ENCODE results near the gene HOXA11.

The HOXA11 gene

DNA sequence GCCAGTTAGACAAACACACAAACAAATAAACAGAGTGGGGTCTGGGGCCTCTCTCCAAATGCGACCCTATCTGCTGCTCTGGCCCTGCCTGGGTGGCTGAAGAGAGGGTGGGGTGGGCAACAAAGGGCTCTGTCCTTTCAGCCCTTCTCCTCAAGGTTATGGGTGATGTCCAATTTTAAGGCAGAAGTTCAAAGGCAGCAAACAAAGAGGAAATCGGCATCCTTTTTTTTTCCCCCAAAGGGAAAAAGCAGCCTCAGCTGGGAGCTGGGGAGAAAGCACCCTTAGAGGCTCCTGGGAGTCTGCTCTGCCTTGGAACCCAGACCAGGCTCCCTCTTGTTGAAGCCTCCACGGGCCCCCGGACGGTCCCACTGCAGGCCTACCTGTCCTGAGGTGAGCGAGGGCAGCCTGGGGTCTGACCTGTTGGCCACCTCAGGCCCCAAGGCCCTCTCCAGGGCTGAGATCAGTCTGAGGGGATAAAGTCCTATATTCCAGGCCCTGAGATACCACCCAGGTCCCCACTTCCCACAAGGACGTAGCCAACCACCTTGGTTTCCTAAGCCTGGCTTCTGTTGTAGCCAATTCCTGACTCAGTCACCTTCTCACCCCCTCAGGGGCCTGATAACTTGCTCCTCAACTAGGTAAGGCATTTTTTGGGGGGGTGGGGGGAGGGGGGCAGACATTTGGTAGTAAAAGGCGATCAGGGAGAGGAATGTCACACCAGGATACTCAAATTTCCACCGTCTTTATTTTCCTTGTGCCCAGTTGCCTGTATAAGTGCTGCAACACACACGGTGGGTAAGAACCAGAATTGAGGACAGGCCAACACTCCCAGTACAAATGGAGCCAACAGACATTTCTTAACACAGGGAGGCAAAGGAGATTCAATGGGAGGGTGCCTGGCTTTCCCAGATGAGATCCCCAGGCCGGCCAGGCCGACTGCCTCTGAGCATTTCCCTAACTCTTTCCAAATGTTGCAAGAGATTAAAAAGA is 4.3 kb downstream of the HOXA11 start:
- no peak for DNase-seq (ENCODE audit: low spot score)

GRCh38 chr7:27179503-27180430 is 5.3 kb downstream of the HOXA11 start:
- DNase-seq (ENCODE audit: low spot score): peak; percentile 93

DNA sequence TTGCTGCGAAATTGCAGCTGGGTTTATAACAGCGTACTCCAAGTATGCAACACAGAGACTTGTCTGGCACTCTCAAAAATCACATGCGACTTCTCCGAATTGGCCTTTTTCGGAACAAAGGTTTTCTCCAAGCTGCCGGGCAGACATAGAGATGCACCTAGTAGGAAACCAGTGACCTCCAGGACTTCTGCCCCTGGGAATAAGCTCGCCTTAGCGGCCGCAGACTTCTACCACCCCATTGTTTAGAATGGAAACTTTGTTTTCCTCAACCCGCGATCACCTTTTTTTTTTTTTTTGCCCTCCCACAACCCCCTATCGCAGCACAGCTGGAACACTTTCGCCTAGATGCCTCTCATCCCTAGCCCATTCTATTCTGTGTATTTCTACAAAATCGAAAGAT is 6.0 kb downstream of the HOXA11 start:
- DNase-seq (ENCODE audit: low spot score): no peak

- no peak for DNase-seq (ENCODE audit: low spot score)
These were observed 6.7 kb downstream of the HOXA11 start for GRCh38 chr7:27178366-27178765.

- DNase-seq (ENCODE audit: low spot score): no peak
These were observed 7.2 kb downstream of the HOXA11 start for GRCh38 chr7:27177795-27178320.

GRCh38 chr7:27176962-27177794 is 7.9 kb downstream of the HOXA11 start:
- DNase-seq (ENCODE audit: low spot score): no peak

GRCh38 chr7:27176524-27176845 is 8.5 kb downstream of the HOXA11 start:
- DNase-seq (ENCODE audit: low spot score): no peak

DNA sequence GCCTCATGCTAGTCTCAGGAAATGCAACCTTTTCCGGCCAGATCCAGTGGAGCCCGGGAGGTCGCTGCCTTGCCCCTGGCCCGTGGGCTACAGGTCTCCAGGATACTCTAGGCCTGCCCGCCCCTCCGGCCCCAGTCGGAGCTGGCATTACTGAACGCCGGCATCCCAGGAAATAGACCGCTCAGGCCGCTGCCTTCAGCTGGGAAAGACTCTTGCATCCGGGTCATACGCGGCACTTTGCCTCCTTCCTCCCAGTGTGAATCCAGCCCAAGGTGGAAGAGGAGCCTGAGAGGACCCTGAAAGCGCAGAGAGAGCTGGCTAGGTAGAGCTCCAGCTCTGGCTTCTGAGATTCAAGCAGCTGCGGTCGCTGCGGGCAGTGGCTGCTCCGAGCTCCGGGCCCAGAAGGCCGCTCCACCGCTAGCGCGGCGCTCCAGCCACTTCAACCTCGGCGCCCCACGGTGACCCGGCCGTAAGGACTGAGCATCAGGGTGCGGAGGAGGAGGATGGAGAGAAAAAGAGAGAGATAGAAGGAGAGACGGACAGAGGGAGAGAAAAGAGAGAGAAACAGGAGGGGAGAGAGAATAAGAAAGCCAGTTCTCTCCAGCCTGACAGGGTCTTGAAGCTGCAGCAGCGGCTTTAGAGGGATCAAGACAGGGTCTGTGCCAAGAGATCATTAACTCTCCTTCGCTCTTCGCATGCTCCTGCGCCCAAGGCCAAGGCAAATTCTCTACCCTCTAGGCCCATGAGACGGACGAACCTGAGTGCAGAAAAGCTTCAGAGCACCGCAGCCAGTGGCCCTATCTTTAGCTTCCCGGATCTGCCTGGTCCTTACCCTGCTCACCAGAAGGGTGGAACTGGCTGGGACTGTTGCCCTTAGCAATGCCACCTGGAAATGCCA is 9.2 kb downstream of the HOXA11 start:
- no peak for DNase-seq (ENCODE audit: low spot score)

DNA sequence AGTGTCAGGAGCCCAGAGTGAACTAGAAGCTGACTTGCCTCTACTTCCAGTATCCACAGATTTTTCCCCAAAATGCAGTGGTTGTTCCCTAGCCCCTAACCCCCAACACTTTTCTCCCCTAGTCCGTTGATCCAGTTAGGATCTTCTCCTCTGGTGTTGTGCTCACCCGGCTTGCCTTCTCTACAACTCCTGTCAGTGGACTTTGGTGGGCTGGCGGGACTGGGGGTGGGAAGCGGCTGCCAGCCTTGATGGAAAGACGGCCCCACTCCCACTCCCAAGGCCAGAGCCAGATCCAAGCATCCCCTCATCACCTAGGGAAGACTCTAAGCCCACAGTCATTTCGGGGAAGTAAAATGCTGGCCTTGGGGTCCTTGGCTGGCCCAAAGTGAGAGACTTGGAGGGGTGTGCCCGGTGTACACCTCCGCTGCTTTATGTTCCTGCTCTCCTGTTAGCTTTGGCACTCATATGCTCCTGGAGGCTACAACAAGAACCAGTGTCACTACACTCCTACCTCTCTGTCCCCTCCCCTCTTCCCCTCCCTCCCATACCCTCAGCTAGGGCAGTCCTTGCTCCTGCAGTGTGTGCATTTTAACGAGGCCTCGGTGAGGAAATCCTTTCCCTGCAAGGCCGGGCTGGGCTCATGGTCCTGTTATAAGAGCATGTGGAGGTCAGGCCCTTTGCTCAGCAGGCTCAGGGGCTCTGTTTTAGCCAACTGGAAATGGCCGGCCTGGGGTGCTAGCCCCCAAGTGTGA is 10.0 kb downstream of the HOXA11 start:
- peak; percentile 90 for DNase-seq (ENCODE audit: low spot score)

DNA sequence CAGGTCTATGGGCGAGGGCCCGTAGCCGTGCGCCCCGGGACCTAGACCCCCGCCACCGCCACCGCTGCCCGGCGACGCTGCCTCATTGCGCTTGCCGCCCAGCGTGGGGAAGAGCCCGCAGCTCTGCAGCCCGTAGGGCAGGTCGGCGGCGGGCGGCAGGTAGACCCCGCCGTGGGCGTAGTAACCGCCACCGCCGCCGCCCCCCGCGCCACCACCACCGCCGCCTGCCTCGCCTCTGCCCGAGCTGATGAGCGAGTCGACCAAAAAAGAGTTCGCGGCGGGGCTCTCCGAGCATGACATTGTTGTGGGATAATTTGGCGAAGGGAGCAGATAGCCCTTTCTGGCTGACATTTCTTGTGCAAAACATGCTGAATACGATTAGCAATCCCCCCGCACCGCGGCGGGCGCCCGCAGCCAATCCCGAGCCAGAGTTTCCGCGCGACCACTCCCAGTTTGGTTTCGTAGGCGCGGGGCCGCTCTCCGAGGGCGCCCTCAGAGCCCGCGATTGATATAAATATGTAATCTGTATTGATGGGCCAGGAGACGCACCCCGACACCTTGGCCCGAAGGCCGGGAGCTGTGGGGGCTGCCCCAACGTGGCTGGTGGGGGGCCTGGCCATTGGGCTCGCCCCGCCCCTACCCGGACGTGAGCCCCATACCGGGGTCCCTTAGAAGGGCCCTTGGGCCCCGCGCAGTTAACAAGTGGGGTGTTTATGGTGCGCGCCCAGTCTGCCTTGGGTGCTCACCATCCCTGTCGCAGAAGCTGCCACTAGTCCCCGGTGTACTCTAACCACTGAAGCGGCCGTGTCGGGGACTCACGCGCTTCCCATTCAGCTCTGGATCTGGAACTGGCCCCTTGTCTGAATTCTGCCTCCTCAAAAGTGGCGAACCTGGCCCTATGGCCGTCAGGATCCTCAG is 10.8 kb downstream of the HOXA11 start, which contains the start of gene HOXA10:
HOXA10 (minus strand) TSS at position 365 of the 918 bp plus-strand sequence; CDS start at position 351, 14 bp downstream.
- DNase-seq (ENCODE audit: low spot score): peak; percentile 84

- no peak for DNase-seq (ENCODE audit: low spot score)
These were observed 11.5 kb downstream of the HOXA11 start for GRCh38 chr7:27173511-27173955.

DNA sequence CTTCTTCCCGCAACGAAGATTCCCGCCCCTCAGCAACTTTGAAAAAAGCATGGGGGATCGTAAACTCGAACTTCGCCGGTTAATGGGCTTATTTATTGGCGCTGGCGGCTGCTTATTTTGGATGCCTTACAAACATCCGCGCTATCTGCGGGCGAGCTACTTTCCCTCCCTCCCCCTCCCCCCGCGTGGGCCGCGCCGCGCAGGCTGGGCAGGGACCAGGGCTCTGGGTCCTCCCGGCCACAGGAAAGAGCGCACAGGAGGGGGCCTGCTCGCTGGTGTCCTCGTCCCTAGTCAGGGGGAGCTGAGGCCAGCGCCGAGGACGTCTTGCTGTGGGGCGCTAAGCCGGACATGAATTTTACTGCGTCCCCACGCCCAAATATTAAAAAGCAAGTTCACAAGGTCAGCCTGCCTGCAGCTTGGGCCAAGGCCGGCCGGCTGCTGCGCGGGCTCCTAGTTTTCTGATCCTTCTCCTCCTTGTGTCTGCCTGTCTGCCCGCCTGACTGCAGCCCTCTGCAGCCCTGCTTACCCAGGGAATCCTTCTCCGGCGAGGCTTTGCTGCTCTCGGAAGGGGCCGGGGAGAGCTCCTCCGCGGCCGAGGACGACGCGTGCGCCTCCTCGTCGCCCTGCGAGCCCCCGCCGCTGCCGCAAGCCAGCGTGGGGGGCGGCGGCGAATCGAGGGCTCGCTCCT is 12.1 kb downstream of the HOXA11 start:
- DNase-seq (ENCODE audit: low spot score): no peak

GRCh38 chr7:27172315-27172774 is 12.7 kb downstream of the HOXA11 start:
- no peak for DNase-seq (ENCODE audit: low spot score)

GRCh38 chr7:27171637-27172314 is 13.3 kb downstream of the HOXA11 start:
- DNase-seq (ENCODE audit: low spot score): no peak

GRCh38 chr7:27171325-27171636 is 13.8 kb downstream of the HOXA11 start:
- DNase-seq (ENCODE audit: low spot score): no peak

- peak; percentile 18 for DNase-seq (ENCODE audit: low spot score)
These were observed 14.4 kb downstream of the HOXA11 start for GRCh38 chr7:27170426-27171324.
